Stimulated activated CD4-positive, alpha-beta T cell treated with anti-CD3 and anti-CD28 coated beads, Interleukin-15, amount 100 ng/mL, for 24 hours (primary cell): ENCODE measurements around the gene ARHGAP6.
"Not testable (repeated sequence)": the region's sequence is repeated elsewhere in the genome, so short reads cannot be mapped to it uniquely, and the experiment has no call there.

Source experiments
- DNase-seq: peaks from one replicate; pipeline ENCODE4 v3.0.0-alpha.2; 2020

The ARHGAP6 gene

GRCh38 chrX:11272290-11272689 lies 393.4 kb downstream of the ARHGAP6 start:
- no peak for DNase-seq

- no peak for DNase-seq
These were observed 395.7 kb downstream of the ARHGAP6 start for GRCh38 chrX:11269996-11270395.

GRCh38 chrX:11269006-11269405 lies 396.7 kb downstream of the ARHGAP6 start:
- no peak for DNase-seq

- no peak for DNase-seq
These were observed 398.3 kb downstream of the ARHGAP6 start for GRCh38 chrX:11267425-11267824.

GRCh38 chrX:11266573-11267003 lies 399.1 kb downstream of the ARHGAP6 start:
- DNase-seq: no peak

- no peak for DNase-seq
These were observed 400.4 kb downstream of the ARHGAP6 start for GRCh38 chrX:11265352-11265751.

- no peak for DNase-seq
These were observed 400.8 kb downstream of the ARHGAP6 start for GRCh38 chrX:11264925-11265324.

- no peak for DNase-seq
These were observed 404.5 kb downstream of the ARHGAP6 start for GRCh38 chrX:11261260-11261659.

GRCh38 chrX:11259437-11259836 lies 406.3 kb downstream of the ARHGAP6 start:
- DNase-seq: no peak

GRCh38 chrX:11257711-11258110 lies 408.0 kb downstream of the ARHGAP6 start:
- no peak for DNase-seq

- DNase-seq: no peak
These were observed 408.4 kb downstream of the ARHGAP6 start for GRCh38 chrX:11257290-11257689.

- no peak for DNase-seq
These were observed 411.2 kb downstream of the ARHGAP6 start for GRCh38 chrX:11254417-11255109.

GRCh38 chrX:11244636-11245035 lies 421.1 kb downstream of the ARHGAP6 start:
- no peak for DNase-seq

- no peak for DNase-seq
These were observed 423.0 kb downstream of the ARHGAP6 start for GRCh38 chrX:11242704-11243103.

GRCh38 chrX:11241720-11242119 lies 424.0 kb downstream of the ARHGAP6 start:
- DNase-seq: no peak

- no peak for DNase-seq
These were observed 426.5 kb downstream of the ARHGAP6 start for GRCh38 chrX:11239230-11239629.

GRCh38 chrX:11235377-11235776 lies 430.3 kb downstream of the ARHGAP6 start:
- not testable (repeated sequence) for DNase-seq

GRCh38 chrX:11215191-11215921 lies 450.4 kb downstream of the ARHGAP6 start:
- no peak for DNase-seq

GRCh38 chrX:11214346-11215190 lies 451.2 kb downstream of the ARHGAP6 start:
- no peak for DNase-seq

GRCh38 chrX:11212741-11213140 lies 453.0 kb downstream of the ARHGAP6 start:
- DNase-seq: no peak

- no peak for DNase-seq
These were observed 455.3 kb downstream of the ARHGAP6 start for GRCh38 chrX:11210415-11210801.

- DNase-seq: no peak
These were observed 455.8 kb downstream of the ARHGAP6 start for GRCh38 chrX:11209798-11210414.

GRCh38 chrX:11206716-11207115 lies 459.0 kb downstream of the ARHGAP6 start:
- no peak for DNase-seq
